C4-2B (cell line): ENCODE measurements around the gene RAPGEF6.

Experiments used
- H3K27ac ChIP-seq: fragments of 450-650 bp; 2 replicates; pipeline ENCODE4 v1.5.1; 2017
- ZFX ChIP-seq: fragments of 450-650 bp; IDR thresholded peaks from 2 replicates; pipeline ENCODE4 v1.6.1; 2017
- TF ChIP-seq, protein P1 (sequence below): fragments of 450-650 bp; conservative IDR thresholded peaks from 2 replicates; pipeline ENCODE4 v1.5.1; 2017; ENCODE audit warnings: mild to moderate bottlenecking

Gene RAPGEF6

DNA sequence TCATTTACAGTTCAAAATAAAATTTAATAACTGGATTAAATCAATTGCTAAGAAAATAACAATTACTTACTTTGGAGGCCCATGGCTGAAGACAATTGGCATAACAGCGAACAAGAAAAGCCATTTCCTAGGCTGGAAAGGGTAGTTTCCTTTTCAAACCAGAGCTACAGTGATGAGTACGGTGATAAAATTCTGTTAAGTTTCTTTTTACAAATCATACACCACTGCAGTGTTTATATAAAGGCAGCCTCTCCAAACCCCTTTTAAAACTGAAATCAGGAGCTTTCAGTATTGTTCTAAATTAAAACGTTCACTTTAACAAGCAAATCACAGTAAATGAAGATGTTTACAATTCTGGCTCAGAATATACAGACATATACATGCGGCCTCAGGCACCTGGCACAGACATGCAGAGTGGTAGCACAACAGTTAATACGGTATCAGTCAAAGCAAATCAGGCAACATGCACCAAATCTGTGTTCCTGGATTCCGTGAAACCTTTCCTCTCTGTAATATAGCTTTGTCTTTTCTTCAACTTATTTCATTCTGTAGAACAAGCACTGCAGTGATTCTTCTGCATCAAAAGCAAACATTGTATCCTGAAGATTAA is 102.9 kb downstream of the RAPGEF6 start:
- no peak for TF ChIP-seq ZFX
- no peak overlapping the region for H3K27ac ChIP-seq

DNA sequence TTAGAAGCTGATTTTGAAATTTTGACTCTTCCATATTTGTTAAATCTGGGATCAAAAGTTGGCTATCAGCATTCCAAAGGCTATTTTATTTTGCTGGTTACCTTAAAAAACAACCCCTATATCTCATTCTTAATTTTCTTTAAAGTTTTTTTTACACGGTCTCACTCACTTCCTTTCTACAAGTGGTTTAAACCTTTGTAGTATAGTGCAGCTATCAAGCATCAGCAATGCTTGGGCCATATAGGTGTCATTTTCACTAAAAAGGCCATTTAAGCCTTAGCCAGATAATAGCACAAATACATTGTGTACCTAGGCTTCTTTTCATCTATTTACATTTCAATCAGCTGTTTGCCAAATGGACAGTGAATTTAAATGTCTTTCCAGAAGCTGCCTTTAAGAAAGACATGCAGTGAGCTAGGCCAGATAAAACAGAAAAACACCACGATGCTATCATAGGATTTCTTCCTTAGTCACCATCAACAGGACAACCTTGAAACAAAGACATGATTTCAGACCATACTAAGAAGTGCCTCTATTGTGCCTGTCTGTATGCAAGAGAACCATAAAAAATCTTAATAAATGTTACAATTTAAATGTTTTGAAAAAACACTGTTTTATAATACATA is 104.2 kb downstream of the RAPGEF6 start:
- no peak overlapping the region for H3K27ac ChIP-seq

DNA sequence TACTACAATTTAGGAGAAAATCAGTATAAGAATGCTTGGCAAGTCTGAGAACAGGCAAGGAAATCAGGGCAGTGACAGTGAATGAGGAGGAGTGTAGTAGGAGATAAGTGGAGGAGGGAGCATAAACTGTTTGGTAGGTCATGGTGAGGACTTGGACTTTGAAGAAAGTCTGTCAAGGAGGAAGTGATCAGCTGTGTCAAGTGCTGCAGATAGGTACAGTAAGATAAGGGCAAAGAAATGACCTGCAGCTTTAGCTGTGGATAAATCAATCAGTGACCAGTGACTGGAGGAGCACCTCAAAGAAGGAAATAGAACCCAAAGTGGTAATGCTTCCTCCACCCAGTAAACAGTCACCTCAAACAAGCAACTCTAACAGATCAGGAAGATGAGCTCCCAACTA is 106.3 kb downstream of the RAPGEF6 start:
- no peak overlapping the region for H3K27ac ChIP-seq
- TF ChIP-seq ZFX, result no peak
- TF ChIP-seq, protein P1, sequence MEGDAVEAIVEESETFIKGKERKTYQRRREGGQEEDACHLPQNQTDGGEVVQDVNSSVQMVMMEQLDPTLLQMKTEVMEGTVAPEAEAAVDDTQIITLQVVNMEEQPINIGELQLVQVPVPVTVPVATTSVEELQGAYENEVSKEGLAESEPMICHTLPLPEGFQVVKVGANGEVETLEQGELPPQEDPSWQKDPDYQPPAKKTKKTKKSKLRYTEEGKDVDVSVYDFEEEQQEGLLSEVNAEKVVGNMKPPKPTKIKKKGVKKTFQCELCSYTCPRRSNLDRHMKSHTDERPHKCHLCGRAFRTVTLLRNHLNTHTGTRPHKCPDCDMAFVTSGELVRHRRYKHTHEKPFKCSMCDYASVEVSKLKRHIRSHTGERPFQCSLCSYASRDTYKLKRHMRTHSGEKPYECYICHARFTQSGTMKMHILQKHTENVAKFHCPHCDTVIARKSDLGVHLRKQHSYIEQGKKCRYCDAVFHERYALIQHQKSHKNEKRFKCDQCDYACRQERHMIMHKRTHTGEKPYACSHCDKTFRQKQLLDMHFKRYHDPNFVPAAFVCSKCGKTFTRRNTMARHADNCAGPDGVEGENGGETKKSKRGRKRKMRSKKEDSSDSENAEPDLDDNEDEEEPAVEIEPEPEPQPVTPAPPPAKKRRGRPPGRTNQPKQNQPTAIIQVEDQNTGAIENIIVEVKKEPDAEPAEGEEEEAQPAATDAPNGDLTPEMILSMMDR, result no peak

More for the DNA sequence above, 104.2 kb downstream of the RAPGEF6 start:
- TF ChIP-seq, protein P1, result no peak

DNA sequence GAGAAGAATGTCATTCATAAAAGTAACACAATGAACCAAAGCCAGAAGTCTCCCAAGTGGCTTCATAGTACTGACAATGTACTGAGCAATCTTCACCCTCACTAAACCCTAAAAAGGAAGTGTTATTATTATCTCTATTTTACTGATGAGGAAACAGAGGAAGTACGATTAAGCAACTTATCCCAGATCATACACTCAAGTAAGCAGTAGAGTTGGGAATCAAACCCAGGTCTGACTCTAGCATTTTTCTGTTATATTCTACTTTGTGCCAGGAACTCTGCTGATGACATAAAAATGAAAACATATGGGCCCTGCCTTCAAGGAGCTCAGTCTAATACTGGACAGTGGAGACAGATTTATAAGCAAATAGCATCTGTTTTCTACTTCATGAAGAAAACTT is 109.2 kb downstream of the RAPGEF6 start:
- TF ChIP-seq, protein P1, result no peak
- TF ChIP-seq ZFX, result no peak
- no peak overlapping the region for H3K27ac ChIP-seq

DNA sequence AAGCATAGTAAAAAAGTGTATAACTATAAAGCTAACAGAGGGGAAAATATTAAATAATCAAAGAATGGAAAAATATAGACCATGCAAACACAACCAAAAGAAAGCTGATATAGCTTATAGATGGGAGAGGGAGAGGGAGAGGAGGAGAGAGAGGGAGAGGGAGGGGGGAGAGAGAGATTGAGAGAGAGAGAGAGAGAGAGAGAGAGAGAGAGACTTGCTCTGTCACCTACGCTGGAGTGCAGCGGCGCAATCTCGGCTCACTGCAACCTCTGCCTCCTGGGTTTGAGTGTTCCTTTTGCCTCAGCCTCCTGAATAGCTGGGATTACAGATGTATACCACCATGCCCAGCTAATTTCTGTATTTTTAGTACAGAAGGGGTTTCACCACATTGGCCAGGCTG is 110.6 kb downstream of the RAPGEF6 start:
- TF ChIP-seq, protein P1, result no peak
- TF ChIP-seq ZFX, result no peak
- no peak overlapping the region for H3K27ac ChIP-seq

DNA sequence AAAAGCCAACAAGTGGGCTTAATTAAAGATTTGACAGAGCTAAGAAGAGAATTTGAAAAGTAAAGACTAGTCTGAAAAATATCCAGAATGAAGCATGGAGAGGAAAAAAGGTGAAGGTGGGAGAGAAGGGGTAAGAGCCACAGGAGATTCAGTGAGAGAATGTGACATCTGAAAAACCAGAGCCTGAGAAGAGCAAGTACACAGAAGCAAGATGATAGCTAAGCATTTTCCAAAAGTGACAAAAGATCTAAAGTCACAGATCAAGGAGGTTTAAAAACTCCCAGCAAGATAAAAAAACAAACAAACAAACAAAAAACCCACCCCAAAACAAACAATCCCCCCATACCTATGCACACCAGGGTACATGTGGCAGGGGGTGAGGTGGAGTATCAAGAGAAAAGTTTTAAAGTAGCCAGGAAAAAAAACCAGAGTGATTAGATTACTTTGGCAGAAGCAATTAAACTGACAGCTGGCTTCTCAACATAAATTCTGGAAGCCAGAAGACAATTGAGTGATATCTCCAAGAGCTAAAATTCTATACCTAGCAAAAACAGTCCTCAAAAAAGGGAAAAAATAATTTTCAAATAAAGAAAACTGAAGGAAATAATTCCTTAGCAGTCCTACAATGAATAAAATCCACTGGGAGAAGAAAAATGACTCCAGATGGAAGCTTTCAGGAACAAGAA is 111.4 kb downstream of the RAPGEF6 start:
- H3K27ac ChIP-seq, result no peak overlapping the region
- no peak for TF ChIP-seq ZFX
- TF ChIP-seq, protein P1, result no peak

DNA sequence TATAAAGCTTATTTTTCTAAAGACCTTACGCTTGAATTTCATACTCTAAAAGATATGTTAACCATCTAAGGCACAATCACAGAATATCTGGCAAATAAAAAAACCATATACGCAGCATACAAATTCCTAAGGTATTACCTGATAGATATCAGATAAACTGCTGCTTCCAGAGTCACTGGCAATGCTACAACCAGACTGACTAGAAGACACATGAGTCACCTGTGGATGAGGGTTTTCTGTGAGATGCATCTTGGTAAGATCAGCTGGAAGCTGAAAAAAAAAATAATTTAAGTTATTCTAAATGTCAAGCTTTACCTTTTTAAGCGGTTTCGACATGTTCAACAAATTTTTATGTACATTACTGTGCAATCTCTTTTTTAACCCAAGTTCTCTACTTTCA is 113.8 kb downstream of the RAPGEF6 start:
- H3K27ac ChIP-seq, result no peak overlapping the region
- TF ChIP-seq, protein P1, result no peak
- TF ChIP-seq ZFX, result no peak

DNA sequence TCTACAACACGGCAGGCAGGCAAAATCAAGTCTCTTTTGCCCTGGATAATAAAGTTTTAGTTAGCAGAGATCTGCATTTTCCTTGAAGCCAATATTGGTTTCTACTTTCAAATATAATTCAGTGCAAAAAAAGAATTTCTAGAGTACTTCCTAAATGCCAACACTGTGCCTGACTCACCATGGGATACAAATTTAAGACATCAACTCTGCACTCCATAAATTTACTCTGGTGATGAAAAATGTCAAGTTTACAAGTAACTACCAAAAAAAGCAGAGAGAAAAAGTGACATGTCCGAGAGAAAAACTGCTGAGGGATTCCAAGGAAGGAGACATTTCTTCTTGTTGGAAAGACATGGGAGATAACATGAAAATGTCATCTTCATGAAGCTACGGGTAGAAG is 119.7 kb downstream of the RAPGEF6 start:
- no peak overlapping the region for H3K27ac ChIP-seq
- no peak for TF ChIP-seq ZFX
- TF ChIP-seq, protein P1, result no peak
